SH-SY5Y (cell line): Measurements from ENCODE around the gene TP63.

ENCODE experiments used
- GATA2 ChIP-seq: IDR thresholded peaks from 2 replicates; pipeline ENCODE4 v1.6.1; 2011; ENCODE audit warnings: mild to moderate bottlenecking, low read depth, low read length
- GATA3 ChIP-seq: IDR thresholded peaks from 2 replicates; pipeline ENCODE4 v1.6.1; 2011; ENCODE audit warnings: low read depth, mild to moderate bottlenecking, low read length, moderate library complexity

Gene TP63

DNA sequence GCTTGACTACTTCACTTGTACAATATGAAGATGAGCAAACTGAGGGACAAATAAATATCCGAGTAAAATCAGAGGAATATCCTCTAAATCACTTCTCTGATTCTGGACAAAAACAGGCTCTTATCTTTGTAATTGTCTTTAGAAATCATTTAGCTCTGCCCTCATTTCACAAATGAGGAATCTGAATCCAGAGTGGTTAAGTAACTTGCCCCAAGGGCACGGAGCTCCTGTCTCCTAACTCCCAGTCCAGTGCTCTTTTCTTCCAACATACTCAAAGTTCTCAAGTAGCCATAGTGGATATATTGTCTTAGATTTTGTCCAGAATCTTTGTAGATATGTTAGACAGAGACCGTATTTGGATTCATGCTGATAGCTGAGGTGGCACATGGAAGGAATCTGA is 156.0 kb downstream of the TP63 start:
- no peak for TF ChIP-seq GATA3
- no peak for TF ChIP-seq GATA2

DNA sequence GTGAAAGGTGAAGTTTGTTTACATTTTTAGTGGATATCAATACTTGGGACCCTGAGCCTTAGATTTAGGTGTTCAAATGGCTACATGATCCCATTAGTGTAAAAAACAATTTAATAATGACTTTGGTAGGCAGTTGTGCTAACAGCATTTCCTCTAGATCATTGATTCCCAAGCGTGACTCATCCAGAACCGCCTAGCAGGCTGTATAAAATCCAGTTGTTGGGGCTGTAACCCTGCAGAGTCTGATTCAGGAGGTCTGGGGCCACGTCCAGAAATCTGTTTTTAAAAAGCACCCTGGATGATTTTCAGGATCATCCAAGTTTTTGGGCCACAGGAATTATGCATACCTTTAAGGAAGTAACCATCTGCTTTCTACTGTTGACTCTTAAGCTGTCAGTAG is 156.4 kb downstream of the TP63 start:
- TF ChIP-seq GATA2, result no peak
- TF ChIP-seq GATA3, result no peak

DNA sequence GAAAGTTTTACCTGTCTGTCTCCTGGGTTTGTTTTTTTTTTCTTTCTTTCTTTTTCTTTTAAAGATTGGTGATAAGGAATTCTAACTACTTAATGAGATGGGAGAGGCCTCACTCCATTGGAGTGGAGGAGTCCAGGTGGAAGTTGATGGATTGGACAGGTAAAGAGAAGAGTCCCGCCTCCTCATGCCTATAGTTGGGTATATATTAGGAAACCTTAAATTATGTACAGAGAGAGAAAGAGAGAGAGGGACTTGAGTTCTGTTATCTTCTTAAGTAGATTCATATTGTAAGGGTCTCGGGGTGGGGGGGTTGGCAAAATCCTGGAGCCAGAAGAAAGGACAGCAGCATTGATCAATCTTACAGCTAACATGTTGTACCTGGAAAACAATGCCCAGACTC is 158.2 kb downstream of the TP63 start:
- TF ChIP-seq GATA2, result no peak
- no peak for TF ChIP-seq GATA3

DNA sequence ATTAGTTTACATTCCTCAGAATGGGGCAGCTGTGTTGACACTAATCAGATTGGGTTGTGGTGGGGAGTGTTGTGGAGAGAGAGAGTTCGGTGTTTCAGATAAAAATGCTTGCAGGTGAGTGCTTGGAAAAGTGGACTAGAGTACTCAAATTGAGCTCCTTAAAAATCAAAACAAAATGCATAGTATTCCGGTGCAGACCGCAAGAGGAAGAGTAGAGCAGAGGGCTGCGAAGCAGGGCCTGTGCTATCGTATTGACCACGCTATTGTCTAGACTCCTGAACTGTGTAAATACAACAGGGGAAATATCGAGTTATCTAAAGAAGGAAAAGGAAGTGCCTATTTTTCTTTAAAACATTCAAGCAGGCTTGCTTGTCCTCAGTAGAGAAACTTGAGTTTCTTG is 159.5 kb downstream of the TP63 start:
- TF ChIP-seq GATA3, result no peak
- no peak for TF ChIP-seq GATA2

DNA sequence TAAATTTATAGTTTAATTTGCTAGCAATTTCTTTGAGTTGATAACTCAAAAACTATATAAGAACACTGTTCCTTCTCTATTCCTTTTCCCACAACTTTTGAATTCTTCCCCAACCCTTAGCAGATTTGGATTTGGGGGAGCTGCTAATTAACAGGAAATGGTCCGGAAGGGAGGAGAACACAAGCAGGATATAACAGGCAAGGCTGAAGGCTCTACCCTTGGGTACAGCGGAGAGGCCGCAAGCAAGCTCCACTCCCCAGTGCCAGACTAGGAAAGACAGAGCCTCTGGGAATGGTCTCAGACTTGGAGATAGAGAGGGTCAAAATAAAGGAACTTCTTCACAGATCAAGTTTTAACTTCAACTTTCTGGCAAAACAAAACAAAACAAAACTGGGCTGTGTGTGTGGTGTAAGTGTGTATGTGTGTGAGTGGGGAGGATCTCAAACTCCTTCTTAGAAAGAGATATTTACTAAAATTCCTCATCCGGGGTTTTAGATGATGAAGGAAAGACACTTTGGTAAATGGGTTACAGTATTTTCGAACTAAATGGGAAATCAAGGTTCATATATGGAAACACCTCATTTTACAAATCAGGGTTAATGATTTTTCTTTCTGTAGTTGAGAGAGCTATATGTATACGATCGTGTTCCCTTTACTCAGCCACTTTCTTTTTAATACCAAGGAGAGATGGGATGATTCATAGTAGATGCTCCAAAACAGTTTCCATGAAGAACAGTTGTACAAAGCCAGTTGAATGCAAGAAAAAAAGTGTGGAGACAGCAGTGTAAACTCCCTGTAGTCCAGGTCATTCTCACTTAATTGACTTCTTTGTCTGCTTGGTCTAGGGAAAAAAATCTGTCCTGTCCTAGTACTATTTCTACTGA is 161.1 kb downstream of the TP63 start:
- TF ChIP-seq GATA3, result no peak
- TF ChIP-seq GATA2, result no peak

DNA sequence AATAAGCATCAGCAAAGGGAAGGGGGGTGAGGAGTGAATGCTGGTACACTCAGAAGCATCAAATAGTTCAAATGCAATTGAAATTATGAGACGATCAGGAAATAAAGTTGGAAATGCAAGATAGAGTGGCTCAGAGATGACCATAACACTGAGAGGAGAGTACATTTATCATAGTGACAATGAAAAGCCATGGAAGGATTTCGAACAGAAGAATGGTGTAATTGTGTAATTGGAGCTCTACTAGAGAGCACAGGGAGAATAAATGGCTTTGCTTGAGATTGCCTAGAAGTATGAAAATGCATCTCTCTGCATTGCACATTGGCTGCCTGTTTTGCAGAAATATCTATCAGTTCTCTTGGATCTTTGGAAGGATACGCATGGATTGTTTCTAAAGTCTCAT is 163.3 kb downstream of the TP63 start:
- TF ChIP-seq GATA3 (no peak), GATA2 (no peak)

DNA sequence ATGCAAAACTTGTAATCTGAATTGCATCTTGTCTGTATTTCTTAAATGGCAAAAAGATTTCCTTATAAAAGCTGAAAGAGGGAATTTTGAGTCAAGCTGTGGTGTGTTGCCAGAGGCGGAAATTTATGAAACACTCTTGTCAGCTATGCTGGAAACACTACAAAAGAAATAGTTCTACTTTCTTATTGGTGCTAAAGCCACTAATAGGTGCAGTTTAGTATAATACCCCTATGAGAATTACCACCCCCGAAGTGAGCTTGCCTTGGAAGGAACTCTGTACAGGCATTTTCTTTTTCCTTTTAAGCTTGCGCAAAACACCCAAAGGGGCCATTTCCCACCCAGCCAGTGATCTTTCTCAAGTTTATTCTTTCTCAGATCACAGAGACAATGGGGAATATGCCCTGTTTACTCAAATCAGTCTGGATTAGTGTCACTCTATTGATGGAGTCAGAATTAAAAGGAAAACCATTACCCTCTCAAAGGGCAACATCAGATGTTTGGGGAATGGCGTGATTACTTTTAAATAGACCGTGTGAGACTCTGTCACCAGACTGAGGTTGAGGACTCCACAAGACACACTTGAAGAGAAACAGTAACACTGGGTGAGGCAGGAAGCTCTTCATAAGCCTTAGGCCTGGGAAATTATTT is 166.0 kb downstream of the TP63 start:
- no peak for TF ChIP-seq GATA3
- no peak for TF ChIP-seq GATA2

DNA sequence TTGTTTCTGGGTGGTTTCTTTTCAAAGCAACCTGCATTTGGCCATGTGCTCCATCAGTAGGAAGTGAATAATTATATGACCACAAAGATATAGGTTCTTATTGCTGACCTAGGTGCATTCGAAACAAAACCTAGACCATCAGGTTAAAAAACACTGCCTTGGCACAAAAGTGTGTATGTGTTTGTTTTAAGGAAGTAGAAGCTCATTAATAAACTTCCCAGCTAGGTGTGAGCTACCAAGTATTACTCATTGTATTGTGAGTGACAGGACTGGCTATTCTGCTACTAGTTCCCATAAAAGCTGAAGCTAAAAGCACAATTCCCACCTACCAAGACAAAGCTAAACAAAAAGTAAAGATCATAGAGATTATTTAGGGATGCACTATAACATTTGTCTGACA is 168.2 kb downstream of the TP63 start:
- no peak for TF ChIP-seq GATA3
- TF ChIP-seq GATA2, result no peak

DNA sequence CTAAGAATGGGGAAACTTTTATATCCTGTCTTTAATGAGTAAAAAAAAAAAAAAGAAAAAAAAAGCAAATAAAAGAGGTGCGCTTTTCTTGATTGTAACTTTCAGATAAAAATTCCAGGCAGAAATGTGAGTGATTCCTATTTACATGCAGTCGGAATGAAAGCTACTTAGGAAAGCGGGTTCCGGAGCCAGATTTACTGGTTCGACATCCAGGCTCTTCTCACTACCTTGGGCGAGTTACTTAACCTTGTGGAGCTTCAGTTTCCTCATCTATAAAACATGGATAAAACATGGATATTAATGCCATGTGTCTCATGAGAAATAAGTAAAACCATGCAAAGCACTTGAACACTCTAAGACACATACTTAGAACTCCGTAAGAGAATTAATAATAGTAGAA is 169.2 kb downstream of the TP63 start:
- TF ChIP-seq GATA3 (no peak), GATA2 (no peak)

DNA sequence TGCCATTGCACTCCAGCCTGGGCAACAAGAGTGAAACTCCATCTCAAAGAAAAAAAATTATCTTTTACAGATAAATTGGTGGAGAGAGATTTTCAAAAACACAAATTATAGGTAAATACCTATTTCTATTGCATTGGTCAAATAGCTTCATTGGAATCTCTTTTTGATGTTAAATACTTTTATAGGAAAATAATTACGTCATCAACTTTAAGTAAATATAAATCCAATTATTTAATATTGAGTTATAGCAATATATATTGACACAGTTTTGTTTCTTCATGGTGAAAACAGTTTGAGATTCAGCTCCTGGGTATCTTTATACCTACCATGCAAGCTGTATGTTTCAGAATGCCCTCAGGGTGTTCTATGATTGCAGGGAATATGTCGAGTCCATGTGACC is 172.1 kb downstream of the TP63 start:
- TF ChIP-seq GATA2, result no peak

DNA sequence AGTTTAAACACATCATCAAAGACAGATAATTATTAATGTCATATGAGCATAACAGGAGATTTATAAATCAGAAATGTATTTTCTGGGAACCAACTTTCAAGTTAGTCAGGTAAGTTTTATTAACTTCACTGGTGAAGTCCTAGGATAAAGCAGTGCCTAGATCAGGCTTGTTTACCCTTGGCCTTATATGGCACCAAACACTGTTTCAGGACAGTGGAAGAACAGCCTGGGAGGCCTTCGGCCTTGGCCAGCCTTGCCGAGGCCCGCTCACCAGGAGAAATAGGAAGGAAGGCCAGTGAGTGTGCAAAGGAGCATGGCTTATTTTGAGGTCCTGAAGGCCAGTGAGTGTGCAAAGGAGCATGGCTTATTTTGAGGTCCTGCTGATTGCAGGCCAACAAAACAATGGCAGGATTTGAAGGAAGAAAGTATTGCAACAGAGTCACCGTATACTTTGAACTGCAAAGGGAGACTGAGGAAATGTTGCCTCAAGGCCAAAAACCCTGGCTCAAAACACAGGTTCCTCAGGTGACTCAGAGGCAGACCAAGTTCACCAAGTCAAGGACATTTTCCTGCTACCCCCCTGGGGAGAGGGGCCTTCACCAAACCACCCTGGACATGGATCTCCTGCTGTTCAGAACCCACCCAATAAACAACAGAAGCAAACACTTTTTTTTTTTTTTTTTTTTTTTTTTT is 174.3 kb downstream of the TP63 start:
- TF ChIP-seq GATA2 (no peak), GATA3 (no peak)

DNA sequence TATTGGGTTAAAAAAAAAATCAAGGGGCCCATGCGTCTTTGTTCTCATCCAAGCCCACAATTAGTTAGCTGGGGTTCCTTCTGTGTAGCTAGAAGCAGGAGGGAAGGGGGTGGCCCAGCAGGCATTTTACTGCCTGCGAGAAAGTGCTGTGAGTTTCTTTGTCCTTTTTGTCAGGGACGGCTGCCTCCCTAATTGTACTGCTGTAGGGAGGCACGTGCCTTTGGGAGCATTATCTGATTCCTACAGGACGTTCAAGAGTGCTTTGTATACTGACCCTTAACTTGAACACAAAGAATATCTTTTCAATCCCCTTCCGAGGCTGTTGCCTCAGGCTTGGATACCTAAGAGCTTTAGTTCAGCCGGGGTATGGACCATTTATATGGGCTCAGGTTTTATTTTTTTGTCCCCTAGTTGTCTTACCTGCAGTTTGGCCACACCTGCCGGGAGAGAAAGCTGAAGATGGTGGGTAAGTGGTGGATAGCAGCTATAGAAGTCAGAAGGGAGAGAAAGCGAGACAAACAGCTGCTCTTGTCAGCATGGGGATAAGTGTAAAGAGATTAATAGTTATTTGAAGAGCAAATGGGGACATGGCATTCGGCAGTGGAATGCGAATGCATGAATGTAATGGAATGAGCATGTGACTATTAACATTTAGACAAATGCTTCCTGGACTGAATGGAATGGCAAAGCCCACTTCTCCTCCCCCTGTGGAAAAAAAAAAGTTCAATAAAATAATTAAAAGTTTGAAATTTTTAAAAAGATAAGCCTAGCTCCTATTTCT is 175.2 kb downstream of the TP63 start:
- TF ChIP-seq GATA3 (no peak), GATA2 (no peak)

DNA sequence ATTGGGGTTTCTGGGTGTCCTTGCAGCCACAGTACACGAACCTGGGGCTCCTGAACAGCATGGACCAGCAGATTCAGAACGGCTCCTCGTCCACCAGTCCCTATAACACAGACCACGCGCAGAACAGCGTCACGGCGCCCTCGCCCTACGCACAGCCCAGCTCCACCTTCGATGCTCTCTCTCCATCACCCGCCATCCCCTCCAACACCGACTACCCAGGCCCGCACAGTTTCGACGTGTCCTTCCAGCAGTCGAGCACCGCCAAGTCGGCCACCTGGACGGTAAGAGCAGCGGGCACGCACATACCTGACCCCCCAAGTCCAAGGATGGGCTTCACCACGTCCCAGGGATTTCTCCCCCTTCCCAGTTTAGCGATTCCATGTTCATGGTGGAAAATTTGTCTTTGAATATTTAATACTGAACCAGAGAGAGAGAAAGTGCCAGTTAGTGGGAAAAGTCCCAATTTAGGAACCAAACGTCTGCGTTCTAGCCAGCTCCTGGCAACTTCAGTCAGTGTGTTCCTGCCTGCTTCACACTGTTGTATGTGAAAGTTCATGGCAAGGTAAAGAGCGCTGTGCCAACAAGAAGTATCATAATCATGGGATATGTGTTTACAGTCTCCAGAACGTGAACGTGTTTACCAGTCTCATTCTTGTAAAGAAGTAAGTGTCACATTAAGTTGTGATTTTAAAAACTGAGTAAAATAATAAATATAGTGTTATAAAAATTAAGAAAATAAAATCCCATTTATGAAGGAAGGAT is 177.2 kb downstream of the TP63 start:
- TF ChIP-seq GATA3, result no peak
- no peak for TF ChIP-seq GATA2

DNA sequence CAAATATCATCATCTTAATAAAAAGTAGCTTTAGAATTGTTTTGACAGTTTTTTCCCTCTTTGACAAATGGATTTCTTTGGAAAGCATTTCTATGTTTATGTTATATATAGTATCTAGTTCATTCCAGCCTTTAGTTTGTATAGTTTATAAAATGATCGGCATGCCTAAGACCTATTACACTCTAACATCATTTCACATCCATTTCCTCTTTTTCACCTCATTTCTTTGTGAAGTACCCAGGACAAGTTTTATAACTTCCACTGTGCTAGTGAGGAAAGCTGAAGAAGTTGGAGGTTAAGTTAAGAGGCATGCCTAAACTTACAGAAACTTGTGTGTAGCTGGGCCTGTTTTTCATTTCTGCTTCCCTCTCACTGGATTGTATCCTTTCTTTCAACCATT is 178.4 kb downstream of the TP63 start:
- TF ChIP-seq GATA2, result no peak
- no peak for TF ChIP-seq GATA3

DNA sequence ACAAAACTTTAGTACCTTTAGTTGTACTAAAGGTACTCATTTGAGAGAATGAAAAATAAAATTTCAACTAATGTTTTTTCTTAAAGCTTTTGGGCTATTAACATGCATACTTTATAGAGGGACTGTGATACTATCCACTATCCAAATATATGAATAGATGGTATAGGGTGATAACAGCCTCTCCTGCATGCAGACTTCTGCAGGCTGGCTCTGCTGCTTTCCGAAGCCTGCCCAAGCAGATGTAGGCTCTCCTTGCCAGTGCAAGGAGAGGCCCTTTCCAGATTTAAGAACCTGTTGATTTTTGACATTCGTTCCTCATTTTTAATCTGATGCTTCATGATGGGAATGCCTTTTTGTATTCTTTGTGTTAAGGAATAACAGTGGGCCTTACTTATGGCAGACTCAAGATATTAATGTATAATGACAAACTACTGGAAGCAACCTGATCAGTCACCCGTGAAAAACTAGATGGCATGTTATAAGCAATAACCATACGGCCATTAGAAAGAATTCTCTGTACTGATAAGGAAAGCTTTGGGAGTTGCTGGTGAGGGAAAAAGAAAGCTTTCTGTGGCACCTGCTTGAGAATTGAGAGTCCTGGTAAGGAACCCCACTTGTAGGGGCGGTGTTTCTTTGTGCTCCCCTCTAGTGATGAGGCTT is 181.7 kb downstream of the TP63 start:
- TF ChIP-seq GATA2, result no peak
- no peak for TF ChIP-seq GATA3
